GM23338 (cell line): ENCODE results near the gene ANAPC2.

Source experiments
- CREB1 ChIP-seq: fragments of 250-450 bp; sonication (Bioruptor Pico); IDR thresholded peaks from 2 replicates; pipeline ENCODE4 v1.5.0; 2020; ENCODE audit warnings: low read depth, mild to moderate bottlenecking, moderate library complexity
- CTCF ChIP-seq, 2 experiments: fragments of 200-600 bp in 1 of 2; sonication (generic) in 1 of 2; conservative IDR thresholded peaks; 2 replicates each; pipeline versions ENCODE4 v1.5.1 to v1.6.1; 2016 to 2017; ENCODE audit warnings: antibody characterized with exemption in 2 of 2, low read depth in 2 of 2, mild to moderate bottlenecking in 2 of 2, moderate library complexity in 1 of 2
- ETS1 ChIP-seq: IDR thresholded peaks from 2 replicates; pipeline ENCODE4 v1.6.1; 2016; ENCODE audit warnings: antibody characterized with exemption
- EZH2 ChIP-seq: fragments of 200-600 bp; sonication (generic); IDR thresholded peaks from one replicate; pipeline ENCODE4 v1.8.0; 2017; ENCODE audit warnings: antibody characterized with exemption, mild to moderate bottlenecking, low read depth; ENCODE audit not compliant: unreplicated experiment
- EZH2phosphoT487 ChIP-seq: fragments of 200-600 bp; sonication (generic); IDR thresholded peaks from one replicate; pipeline ENCODE4 v1.8.1; 2018; ENCODE audit warnings: antibody characterized with exemption; ENCODE audit not compliant: unreplicated experiment
- REST ChIP-seq: IDR thresholded peaks from one replicate; pipeline ENCODE4 v1.6.1; 2018; ENCODE audit warnings: antibody characterized with exemption; ENCODE audit not compliant: unreplicated experiment
- ZNF331 ChIP-seq: fragments of 250-450 bp; sonication (Bioruptor Pico); IDR thresholded peaks from 2 replicates; pipeline ENCODE4 v1.5.0; 2020; ENCODE audit warnings: low read depth, mild to moderate bottlenecking, moderate library complexity
- ZNF462 ChIP-seq: fragments of 250-450 bp; sonication (Bioruptor Pico); IDR thresholded peaks from 2 replicates; pipeline ENCODE4 v1.5.0; 2020; ENCODE audit warnings: mild to moderate bottlenecking, moderate library complexity

DNA sequence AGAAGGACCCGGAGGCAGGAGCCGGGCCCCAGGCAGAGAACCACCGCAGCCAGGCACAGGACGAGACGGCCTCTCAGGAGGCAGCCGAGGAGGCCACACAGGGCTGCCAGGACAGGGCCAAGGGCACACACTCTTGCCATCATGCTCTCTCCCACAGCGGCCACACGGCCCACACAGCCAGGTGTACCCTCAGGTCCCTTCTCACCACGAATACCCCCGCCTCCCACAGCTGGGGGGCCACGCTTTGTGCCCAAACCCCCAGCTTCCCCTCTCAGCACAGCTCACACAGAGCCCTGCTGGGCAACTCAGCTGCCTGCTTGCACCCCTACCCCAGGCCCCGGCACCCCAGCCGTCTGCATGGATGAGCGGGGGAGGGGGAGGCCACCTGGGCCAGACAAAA, 5.4 kb upstream of the ANAPC2 start:
- TF ChIP-seq CREB1 (CRISPR knock-in tag): no peak
- no peak for TF ChIP-seq REST
- TF ChIP-seq CTCF (conservative IDR thresholded peaks at IDR 0.05; ENCODE audit: low read depth in 2 of 2): no peak
- TF ChIP-seq ETS1: no peak
- TF ChIP-seq ZNF462: no peak
- TF ChIP-seq EZH2phosphoT487: no peak
- TF ChIP-seq EZH2: no peak
- TF ChIP-seq ZNF331: no peak
